Transverse colon (tissue), 4 donors: Measurements from ENCODE around the gene HMCN2. TPM values are rescaled to one million over a fixed set of nuclear protein-coding genes. Genes with fewer than 3 reads are reported as not detected.

Experiments
- DNase-seq: peaks from one replicate; pipeline ENCODE4 v3.0.0-alpha.2; 2019
- H3K27ac ChIP-seq, 4 donors: fragments of 200-600 bp; sonication (generic); 2 replicates each; pipeline ENCODE4 v1.5.1; 2016 to 2018; ENCODE audit warnings: inconsistent platforms in 4 of 4
- H3K27me3 ChIP-seq: fragments of 200-600 bp; sonication (generic); 2 replicates; pipeline ENCODE4 v1.5.1; 2017; ENCODE audit warnings: inconsistent platforms
- H3K36me3 ChIP-seq, 4 donors: fragments of 200-600 bp; sonication (generic); 2 replicates each; pipeline ENCODE4 v1.5.1; 2017 to 2019; ENCODE audit warnings: inconsistent platforms in 4 of 4
- H3K4me1 ChIP-seq, 4 donors: fragments of 200-600 bp; sonication (generic); 2 replicates each; pipeline ENCODE4 v1.5.1; 2017 to 2020; ENCODE audit warnings: inconsistent platforms in 4 of 4
- H3K4me3 ChIP-seq, 4 donors: fragments of 200-600 bp; sonication (generic); 1 replicate in 1 of 4; 2 replicates in 3 of 4; pipeline versions ENCODE4 v1.5.1 to v1.6.1; 2017 to 2019; ENCODE audit warnings: inconsistent platforms in 4 of 4
- H3K9me3 ChIP-seq, 2 donors: fragments of 200-600 bp; sonication (generic); 2 replicates each; pipeline ENCODE4 v1.5.1; 2017 to 2019; ENCODE audit warnings: inconsistent platforms in 2 of 2
- CTCF ChIP-seq, 5 experiments: fragments of 200-600 bp in 3 of 5; fragments of 450-650 bp in 2 of 5; sonication (generic) in 3 of 5; IDR thresholded peaks; 1 replicate in 2 of 5; 2 replicates in 3 of 5; pipeline ENCODE4 v1.5.1; 2016 to 2017; ENCODE audit warnings: antibody characterized with exemption in 5 of 5, inconsistent platforms in 3 of 5, mild to moderate bottlenecking in 2 of 5, moderate library complexity in 1 of 5
- EP300 ChIP-seq: sonication (generic); formaldehyde crosslinking; IDR thresholded peaks from one replicate; pipeline ENCODE4 v1.6.1; 2017; ENCODE audit warnings: antibody characterized with exemption, low read depth
- POLR2A ChIP-seq: fragments of 450-650 bp; IDR thresholded peaks from one replicate; pipeline ENCODE4 v1.6.1; 2016; ENCODE audit warnings: antibody characterized with exemption, mild to moderate bottlenecking, moderate library complexity
- POLR2AphosphoS5 ChIP-seq, 3 donors: sonication (generic); formaldehyde crosslinking; IDR thresholded peaks; one replicate each; pipeline ENCODE4 v1.6.1; 2016; ENCODE audit warnings: antibody characterized with exemption in 3 of 3
- WGBS, 2 donors: methylation state at CpG; one replicate each; pipeline ENCODE4 v1.1.5; 2018; ENCODE audit warnings: low coverage in 1 of 2; 5-methylcytosine and 5-hydroxymethylcytosine counted together
- in situ Hi-C, 4 donors: fragments of 200-750 bp; cut with MboI; loops; one replicate each; pipeline versions ENCODE4 v1.15.0 to v1.15.1; 2017; ENCODE audit warnings: low sequenced_read_pairs in 3 of 4, low pct_ligation_motif_present in 1 of 4, low pct_unique_long_range_greater_than_20kb in 1 of 4
- intact Hi-C: fragments of 100-400 bp; cut with DNase I; formaldehyde crosslinking; loops from one replicate; pipeline ENCODE4 v1.15.1; 2023; ENCODE audit warnings: low total_unique reads
- total RNA-seq, 4 donors: library from RNA; depleted of rRNA; stranded (reverse); fragments of >200 nt; gene quantifications; one replicate each; pipeline ENCODE4 v1.1.0, GENCODE V29; 2016

The HMCN2 gene
- total RNA-seq, 4 donors from 2014 or later = 7.8 to 40.0 (median 15.2) TPM

GRCh38 chr9:130451509-130452388 is 186.2 kb downstream of the HMCN2 start:
- WGBS, 2 donors = 29% methylated on average over 17 of the region's 23 CpGs; no CpG with 5 or more reads in 1 of the 2 donors
- Histone ChIP-seq H3K9me3 (no peaks in the 10 kb centered on the region), H3K36me3 (no peaks in the 10 kb centered on the region), H3K4me1 (peaks cover 27 to 43% (median 38%) of the 10 kb centered on the region in 4 donors), H3K27ac (peak overlapping the region; percentile 56 to 79 (median 74)), H3K27me3 (no peaks in the 10 kb centered on the region), H3K4me3 (no peak overlapping the region)
- in situ Hi-C loops (loop anchor here in 2 of 4 donors (10.0 kb wide), 2 partner anchors 223 to 233 kb away; no protein-coding TSS in a partner anchor), intact Hi-C loops (no loop called here)
- TF ChIP-seq POLR2AphosphoS5 (IDR thresholded peaks at IDR 0.05) (peak in 2 of 3 donors; percentile 55 to 73), CTCF (IDR thresholded peaks at IDR 0.05) (peak; percentile 40 to 66 (median 44)), POLR2A (peak; percentile 20), EP300 (no peak)
- DNase-seq = peak; percentile 87

- TF ChIP-seq CTCF (IDR thresholded peaks at IDR 0.05) = no peak
- TF ChIP-seq POLR2AphosphoS5 (IDR thresholded peaks at IDR 0.05) = no peak
- no peak for TF ChIP-seq EP300
- no peak for TF ChIP-seq POLR2A
- in situ Hi-C loops (loop anchor here in 2 of 4 donors (10.0 kb wide), 2 partner anchors 222 to 232 kb away; no protein-coding TSS in a partner anchor), intact Hi-C loops (no loop called here)
- no peak overlapping the region for H3K4me3 ChIP-seq
- peaks cover 20 to 34% (median 28%) of the 10 kb centered on the region in 4 donors for H3K4me1 ChIP-seq
- H3K27ac ChIP-seq = peak overlapping the region in 2 of 4 donors; percentile 79
- no peak for DNase-seq
- H3K27me3 ChIP-seq = no peaks in the 10 kb centered on the region
- no peaks in the 10 kb centered on the region for H3K36me3 ChIP-seq
- 88% methylated on average over 4 of the region's 4 CpGs; no CpG with 5 or more reads in 1 of the 2 donors for WGBS, 2 donors
- no peaks in the 10 kb centered on the region for H3K9me3 ChIP-seq
Measured at GRCh38 chr9:130452835-130453234, 187.3 kb downstream of the HMCN2 start.

GRCh38 chr9:130453487-130453886 is 187.9 kb downstream of the HMCN2 start:
- H3K4me3 ChIP-seq = no peak overlapping the region
- peaks cover 20 to 31% (median 24%) of the 10 kb centered on the region in 4 donors for H3K4me1 ChIP-seq
- intact Hi-C loops (no loop called here), in situ Hi-C loops (loop anchor here in 2 of 4 donors (10.0 kb wide), 2 partner anchors 221 to 231 kb away; no protein-coding TSS in a partner anchor)
- no peaks in the 10 kb centered on the region for H3K36me3 ChIP-seq
- 40% methylated on average over 7 of the region's 7 CpGs; no CpG with 5 or more reads in 1 of the 2 donors for WGBS, 2 donors
- no peak for TF ChIP-seq EP300
- no peak for TF ChIP-seq POLR2AphosphoS5 (IDR thresholded peaks at IDR 0.05)
- no peak for TF ChIP-seq CTCF (IDR thresholded peaks at IDR 0.05)
- no peak for TF ChIP-seq POLR2A
- no peaks in the 10 kb centered on the region for H3K9me3 ChIP-seq
- no peak overlapping the region for H3K27ac ChIP-seq
- DNase-seq = peak; percentile 48
- H3K27me3 ChIP-seq = no peaks in the 10 kb centered on the region

- TF ChIP-seq CTCF (IDR thresholded peaks at IDR 0.05) = no peak
- TF ChIP-seq POLR2A = no peak
- TF ChIP-seq EP300 = no peak
- TF ChIP-seq POLR2AphosphoS5 (IDR thresholded peaks at IDR 0.05) = no peak
- Histone ChIP-seq H3K4me3 (no peak overlapping the region), H3K27me3 (no peaks in the 10 kb centered on the region), H3K27ac (no peak overlapping the region), H3K4me1 (peaks cover 20 to 31% (median 24%) of the 10 kb centered on the region in 4 donors), H3K36me3 (no peaks in the 10 kb centered on the region), H3K9me3 (no peaks in the 10 kb centered on the region)
- in situ Hi-C loops (loop anchor here in 2 of 4 donors (10.0 kb wide), 2 partner anchors 221 to 231 kb away; no protein-coding TSS in a partner anchor), intact Hi-C loops (no loop called here)
- DNase-seq = no peak
- 77 to 93% methylated on average over 3 to 10 of the region's 10 CpGs for WGBS, 2 donors
Measured at GRCh38 chr9:130454096-130454811, 188.7 kb downstream of the HMCN2 start.
